GM23338 (cell line): Measurements from ENCODE around the gene TPGS1.

Experiments used
- CTCF ChIP-seq, 2 experiments: fragments of 200-600 bp in 1 of 2; sonication (generic) in 1 of 2; conservative IDR thresholded peaks; 2 replicates each; pipeline versions ENCODE4 v1.5.1 to v1.6.1; 2016 to 2017; ENCODE audit warnings: antibody characterized with exemption in 2 of 2, low read depth in 2 of 2, mild to moderate bottlenecking in 2 of 2, moderate library complexity in 1 of 2
- EZH2 ChIP-seq: fragments of 200-600 bp; sonication (generic); IDR thresholded peaks from one replicate; pipeline ENCODE4 v1.8.0; 2017; ENCODE audit warnings: antibody characterized with exemption, mild to moderate bottlenecking, low read depth; ENCODE audit not compliant: unreplicated experiment
- REST ChIP-seq: IDR thresholded peaks from one replicate; pipeline ENCODE4 v1.6.1; 2018; ENCODE audit warnings: antibody characterized with exemption; ENCODE audit not compliant: unreplicated experiment

GRCh38 chr19:508204-509150 lies 1.2 kb downstream of the TPGS1 start:
- TF ChIP-seq CTCF (conservative IDR thresholded peaks at IDR 0.05; ENCODE audit: low read depth in 2 of 2) (no peak), EZH2 (no peak), REST (no peak)
